ENCODE results near the gene LOXL4. TPM values are rescaled to one million over a fixed set of nuclear protein-coding genes. Genes with fewer than 3 reads are reported as not detected.

The LOXL4 gene
- polyA plus RNA-seq, 3 donors: 0.03 to 0.05 TPM; not detected in 1

DNA sequence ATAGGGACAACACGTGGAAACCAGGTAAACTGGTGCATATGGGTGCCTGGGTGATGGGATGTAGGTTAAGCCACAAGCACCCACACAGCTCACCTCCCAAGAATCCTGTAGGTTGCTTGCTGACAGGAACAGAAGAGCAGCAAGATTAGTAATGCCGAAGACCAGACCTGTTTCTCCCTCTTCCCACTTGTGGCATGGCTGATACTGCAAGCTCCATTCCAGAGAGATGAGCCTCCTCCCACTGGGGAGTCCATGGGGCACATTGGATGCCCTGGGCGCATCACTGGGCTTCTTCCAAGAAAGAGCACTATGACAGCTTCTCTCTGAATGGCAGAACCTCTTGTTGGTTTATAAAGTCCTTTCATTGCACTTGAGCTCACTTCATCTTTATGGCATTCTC lies 44.4 kb upstream of the LOXL4 start:
- Mint-ChIP-seq H3K36me3 (peaks cover 1 to 5% of the 10 kb centered on the region in 2 donors), H3K4me1 (peaks cover 51% of the 10 kb centered on the region), H3K4me3 (no peak overlapping the region), H3K27ac (no peak overlapping the region), H3K27me3 (ENCODE audit: low read depth in 3 of 3) (peaks cover 14 to 22% (median 19%) of the 10 kb centered on the region in 3 donors), H3K9me3 (peaks cover 0 to 3% (median 0%) of the 10 kb centered on the region in 7 donors)
- intact Hi-C loops (cut with micrococcal nuclease): no loop called here
- no peak for DNase-seq
- no peaks in the 10 kb centered on the region for H4K20me1 ChIP-seq (ENCODE audit: insufficient read depth, low read length)
- no peak overlapping the region for H2AFZ ChIP-seq (ENCODE audit: insufficient read depth, low read depth, low read length, poor library complexity, severe bottlenecking)
- H3K27ac ChIP-seq (ENCODE audit: low read depth in 1 of 2, low read length in 2 of 2): no peak overlapping the region
- H3K27me3 ChIP-seq (ENCODE audit: control insufficient read depth in 2 of 2, insufficient read depth in 2 of 2, low read length in 2 of 2): peaks cover 6 to 11% of the 10 kb centered on the region in 2 donors
- no peak overlapping the region for H3K4me3 ChIP-seq (replicated peaks in 1 of 3; ENCODE audit: low read depth in 2 of 3, low read length in 3 of 3)
- WGBS (ENCODE audit: insufficient coverage): 85% methylated on average over 2 of the region's 3 CpGs
- H3K79me2 ChIP-seq (ENCODE audit: insufficient read depth, low read length): no peaks in the 10 kb centered on the region
- H3K4me2 ChIP-seq (replicated peaks; ENCODE audit: extremely low read depth, low read length, poor library complexity, severe bottlenecking): no peak overlapping the region
- no peaks in the 10 kb centered on the region for H3K36me3 ChIP-seq (replicated peaks in 1 of 2; ENCODE audit: control insufficient read depth in 1 of 2, insufficient read depth in 2 of 2, low read length in 2 of 2)
- no peaks in the 10 kb centered on the region for H3K9me3 ChIP-seq (replicated peaks in 1 of 2; ENCODE audit: control insufficient read depth in 1 of 2, insufficient read depth in 1 of 2, low read length in 2 of 2)
- peaks cover 42 to 54% of the 10 kb centered on the region in 2 donors for H3K4me1 ChIP-seq (ENCODE audit: control insufficient read depth in 1 of 2, insufficient read depth in 2 of 2, low read length in 2 of 2)
- no peak overlapping the region for H3K9ac ChIP-seq (ENCODE audit: insufficient read depth, low read length, poor library complexity, severe bottlenecking)
- TF ChIP-seq, protein P1, sequence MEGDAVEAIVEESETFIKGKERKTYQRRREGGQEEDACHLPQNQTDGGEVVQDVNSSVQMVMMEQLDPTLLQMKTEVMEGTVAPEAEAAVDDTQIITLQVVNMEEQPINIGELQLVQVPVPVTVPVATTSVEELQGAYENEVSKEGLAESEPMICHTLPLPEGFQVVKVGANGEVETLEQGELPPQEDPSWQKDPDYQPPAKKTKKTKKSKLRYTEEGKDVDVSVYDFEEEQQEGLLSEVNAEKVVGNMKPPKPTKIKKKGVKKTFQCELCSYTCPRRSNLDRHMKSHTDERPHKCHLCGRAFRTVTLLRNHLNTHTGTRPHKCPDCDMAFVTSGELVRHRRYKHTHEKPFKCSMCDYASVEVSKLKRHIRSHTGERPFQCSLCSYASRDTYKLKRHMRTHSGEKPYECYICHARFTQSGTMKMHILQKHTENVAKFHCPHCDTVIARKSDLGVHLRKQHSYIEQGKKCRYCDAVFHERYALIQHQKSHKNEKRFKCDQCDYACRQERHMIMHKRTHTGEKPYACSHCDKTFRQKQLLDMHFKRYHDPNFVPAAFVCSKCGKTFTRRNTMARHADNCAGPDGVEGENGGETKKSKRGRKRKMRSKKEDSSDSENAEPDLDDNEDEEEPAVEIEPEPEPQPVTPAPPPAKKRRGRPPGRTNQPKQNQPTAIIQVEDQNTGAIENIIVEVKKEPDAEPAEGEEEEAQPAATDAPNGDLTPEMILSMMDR (IDR thresholded peaks at IDR 0.05): no peak

DNA sequence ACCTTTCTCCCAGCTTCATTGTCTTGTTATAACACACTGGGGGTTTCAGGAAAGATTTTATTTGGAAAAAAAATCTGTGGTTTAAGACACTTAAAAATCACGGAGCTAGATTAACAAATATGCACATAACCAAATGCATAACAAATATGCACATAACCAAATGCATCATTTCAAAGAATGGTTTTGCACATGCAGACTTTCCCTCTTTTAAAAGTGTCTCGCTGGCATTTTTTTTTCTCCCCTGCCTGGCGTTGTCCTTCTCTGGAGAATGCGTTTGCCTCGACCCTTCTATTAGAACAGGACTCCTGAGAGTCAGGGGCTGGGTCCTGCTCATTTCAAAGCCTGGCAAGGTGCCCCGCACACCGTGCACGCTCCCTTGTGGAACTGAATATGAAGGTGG lies 42.7 kb upstream of the LOXL4 start:
- 100% methylated on average over 5 of the region's 8 CpGs for WGBS (ENCODE audit: insufficient coverage)
- H2AFZ ChIP-seq (ENCODE audit: insufficient read depth, low read depth, low read length, poor library complexity, severe bottlenecking): no peak overlapping the region

More for the DNA sequence above, 42.7 kb upstream of the LOXL4 start:
- no peaks in the 10 kb centered on the region for H4K20me1 ChIP-seq (ENCODE audit: insufficient read depth, low read length)
- peaks cover 6 to 11% of the 10 kb centered on the region in 2 donors for H3K27me3 ChIP-seq (ENCODE audit: control insufficient read depth in 2 of 2, insufficient read depth in 2 of 2, low read length in 2 of 2)
- peaks cover 0 to 7% (median 3%) of the 10 kb centered on the region in 7 donors for H3K9me3 Mint-ChIP-seq
- H3K27me3 Mint-ChIP-seq (ENCODE audit: low read depth in 3 of 3): peaks cover 17 to 26% (median 23%) of the 10 kb centered on the region in 3 donors
- H3K4me3 ChIP-seq (replicated peaks in 1 of 3; ENCODE audit: low read depth in 2 of 3, low read length in 3 of 3): no peak overlapping the region
- H3K4me2 ChIP-seq (replicated peaks; ENCODE audit: extremely low read depth, low read length, poor library complexity, severe bottlenecking): no peak overlapping the region
- no peak for DNase-seq
- no peak overlapping the region for H3K9ac ChIP-seq (ENCODE audit: insufficient read depth, low read length, poor library complexity, severe bottlenecking)
- H3K27ac Mint-ChIP-seq: no peak overlapping the region
- no peak overlapping the region for H3K27ac ChIP-seq (ENCODE audit: low read depth in 1 of 2, low read length in 2 of 2)
- H3K36me3 ChIP-seq (replicated peaks in 1 of 2; ENCODE audit: control insufficient read depth in 1 of 2, insufficient read depth in 2 of 2, low read length in 2 of 2): no peaks in the 10 kb centered on the region
- no peaks in the 10 kb centered on the region for H3K79me2 ChIP-seq (ENCODE audit: insufficient read depth, low read length)
- peaks cover 1 to 5% of the 10 kb centered on the region in 2 donors for H3K36me3 Mint-ChIP-seq
- H3K4me1 ChIP-seq (ENCODE audit: control insufficient read depth in 1 of 2, insufficient read depth in 2 of 2, low read length in 2 of 2): peaks cover 26 to 37% of the 10 kb centered on the region in 2 donors
- peaks cover 35% of the 10 kb centered on the region for H3K4me1 Mint-ChIP-seq
- peaks cover 0 to 3% of the 10 kb centered on the region in 2 donors for H3K9me3 ChIP-seq (replicated peaks in 1 of 2; ENCODE audit: control insufficient read depth in 1 of 2, insufficient read depth in 1 of 2, low read length in 2 of 2)
- TF ChIP-seq, protein P1 (IDR thresholded peaks at IDR 0.05): no peak
- no peak overlapping the region for H3K4me3 Mint-ChIP-seq
- intact Hi-C loops (cut with micrococcal nuclease): no loop called here
